K562 (cell line): ENCODE data around the gene CHSY1. TPM values are rescaled to one million over a fixed set of nuclear protein-coding genes. Genes with fewer than 3 reads are reported as not detected.

Experiments
- ATAC-seq: fragments of 200-7000 bp; cut with Tn5 transposase; 3 replicates; pipeline ENCODE4 v1.9.1; 2020; ENCODE audit warnings: moderate library complexity
- BruUV-seq: library from RNA; stranded (reverse); fragments of 400-500 nt; replicated peaks from 2 replicates; lab custom pipeline; 2021; lab: Mats Ljungman, UMichigan
- CTCF ChIA-PET: fragments of 300-600 bp; formaldehyde crosslinking; extraction: SDS; loops from one replicate; lab custom pipeline; 2021; ENCODE audit warnings: low intra/inter-chr PET ratio; lab: Yijun Ruan, JAX
- POLR2A ChIA-PET: fragments of 300-600, 350-650 bp; sonication (Branson Sonifier 250); formaldehyde crosslinking; extraction: SDS; loops from one replicate; lab custom pipeline; 2021; ENCODE audit warnings: antibody characterized with exemption, inconsistent platforms; lab: Yijun Ruan, JAX
- DNase-seq, 4 experiments: peaks; one replicate each; pipeline versions ENCODE4 v3.0.0 to v3.0.0-alpha.2; 2011 to 2018; ENCODE audit warnings: low spot score in 3 of 4, mixed read lengths in 3 of 4; ENCODE audit errors: extremely low read depth in 1 of 4
- FAIRE-seq: peaks from 2 replicates; lab custom pipeline; 2011; peaks lifted over from hg19 to GRCh38; lab: Jason Lieb, UNC
- H2AFZ ChIP-seq: 2 replicates; pipeline ENCODE4 v1.6.0; 2011; ENCODE audit warnings: low read depth, low read length, control low read depth, inconsistent platforms
- H3K27ac ChIP-seq: fragments of 200-600 bp; 3 replicates; pipeline ENCODE4 v1.8.0; 2011; ENCODE audit warnings: low read depth, mild to moderate bottlenecking, control low read depth, inconsistent platforms, low read length, moderate library complexity, mixed read lengths; ENCODE audit errors: extremely low read depth
- H3K27me3 ChIP-seq, 2 experiments: fragments of 300-600 bp in 1 of 2; 2 replicates in 1 of 2; 3 replicates in 1 of 2; pipeline versions ENCODE4 v1.6.0 to v1.8.0; 2011; ENCODE audit warnings: inconsistent platforms in 2 of 2, low read length in 2 of 2, mild to moderate bottlenecking in 1 of 2, mixed read lengths in 1 of 2, moderate library complexity in 1 of 2; ENCODE audit not compliant: control insufficient read depth in 2 of 2, insufficient read depth in 2 of 2
- H3K36me3 ChIP-seq: fragments of 300-600 bp; 3 replicates; pipeline ENCODE4 v1.8.0; 2011; ENCODE audit warnings: mild to moderate bottlenecking, low read length, inconsistent platforms; ENCODE audit not compliant: control insufficient read depth, insufficient read depth
- H3K4me1 ChIP-seq, 2 experiments: fragments of 200-600 bp in 1 of 2; replicated peaks in 1 of 2; 2 replicates in 1 of 2; 3 replicates in 1 of 2; pipeline versions ENCODE4 v1.5.1 to v1.8.0; 2011; ENCODE audit warnings: inconsistent platforms in 2 of 2, low read length in 2 of 2, mild to moderate bottlenecking in 1 of 2, mixed read lengths in 1 of 2, moderate library complexity in 1 of 2; ENCODE audit not compliant: control insufficient read depth in 2 of 2, insufficient read depth in 2 of 2
- H3K4me2 ChIP-seq: 2 replicates; pipeline ENCODE4 v1.6.1; 2011; ENCODE audit warnings: low read length, control low read depth, inconsistent platforms, mixed read lengths; ENCODE audit not compliant: insufficient read depth
- H3K4me3 ChIP-seq: fragments of 200-600 bp; sonication (generic), shearing (Covaris generic); 2 replicates; pipeline ENCODE4 v1.5.1; 2016; ENCODE audit warnings: control low read depth, inconsistent platforms
- H3K79me2 ChIP-seq: fragments of 200-600 bp; 3 replicates; pipeline ENCODE4 v1.8.0; 2011; ENCODE audit warnings: low read length, inconsistent platforms; ENCODE audit not compliant: control insufficient read depth, insufficient read depth
- H3K9ac ChIP-seq, 2 experiments: 2 replicates each; pipeline versions ENCODE4 v1.6.0 to v1.6.1; 2011; ENCODE audit warnings: low read depth in 2 of 2, low read length in 2 of 2, control low read depth in 1 of 2, inconsistent platforms in 1 of 2, mild to moderate bottlenecking in 1 of 2, mixed read lengths in 1 of 2; ENCODE audit not compliant: insufficient read depth in 1 of 2
- H3K9me1 ChIP-seq: one replicate; pipeline ENCODE4 v1.6.0; 2011; ENCODE audit warnings: inconsistent platforms, mild to moderate bottlenecking, low read length, moderate library complexity; ENCODE audit not compliant: control insufficient read depth, insufficient read depth
- H3K9me3 ChIP-seq: replicated peaks from 2 replicates; pipeline ENCODE4 v1.5.1; 2011; ENCODE audit warnings: low read depth, low read length, inconsistent platforms; ENCODE audit not compliant: control insufficient read depth, insufficient read depth
- H4K20me1 ChIP-seq: replicated peaks from 2 replicates; pipeline ENCODE4 v1.6.1; 2011; ENCODE audit warnings: low read length, inconsistent platforms, mixed read lengths; ENCODE audit not compliant: control insufficient read depth, insufficient read depth
- EGR1 ChIP-seq: fragments of 450-650 bp; conservative IDR thresholded peaks from 2 replicates; pipeline ENCODE4 v1.6.1; 2017; ENCODE audit warnings: mild to moderate bottlenecking
- HSF4 ChIP-seq: fragments of 250-450 bp; sonication (Bioruptor Pico); IDR thresholded peaks from 2 replicates; pipeline ENCODE4 v2.1.2; 2022; ENCODE audit warnings: mild to moderate bottlenecking, moderate library complexity, borderline replicate concordance
- KDM2B ChIP-seq: fragments of 250-450 bp; sonication (Bioruptor Pico); IDR thresholded peaks from 2 replicates; pipeline ENCODE4 v1.8.0; 2021; ENCODE audit warnings: mild to moderate bottlenecking, moderate library complexity
- MECOM ChIP-seq: fragments of 250-450 bp; sonication (Bioruptor Pico); IDR thresholded peaks from 2 replicates; pipeline ENCODE4 v1.8.0; 2022; ENCODE audit warnings: inconsistent platforms
- WGBS: fragments of 100-300 bp; shearing (Covaris generic); methylation state at CpG from one replicate; pipeline ENCODE4 v1.1.6; 2016; ENCODE audit warnings: low coverage, mixed read lengths; ENCODE audit not compliant: insufficient coverage; ENCODE audit errors: missing lambda C conversion rate; 5-methylcytosine and 5-hydroxymethylcytosine counted together
- in situ Hi-C: fragments of 300-500 bp; cut with MboI; formaldehyde crosslinking; loops from 4 replicates; pipeline ENCODE4 v1.15.0; 2018; ENCODE audit warnings: inconsistent platforms, mixed read lengths
- intact Hi-C: fragments of 100-400 bp; cut with micrococcal nuclease; formaldehyde crosslinking; loops from 2 replicates; pipeline ENCODE4 v1.14.2; 2022
- polyA plus RNA-seq, 8 experiments: library from polyadenylated mRNA; depleted of rRNA in 4 of 8; stranded (reverse) in 5 of 8; unstranded in 3 of 8; fragments of >200 nt; fragmentation: Nextera tagmentation in 2 of 8; fragmentation: Illumina TruSeq in 1 of 8; extraction: Ambion mirVana in 2 of 8; extraction: Trizol in 1 of 8; gene quantifications; 2 replicates each; pipeline versions ENCODE4 v1.2.1 to v1.2.3, GENCODE V29; 2011 to 2014; ENCODE audit warnings: inconsistent platforms in 1 of 8, missing spikeins in 1 of 8
- total RNA-seq, 7 experiments: library from RNA; depleted of rRNA in 6 of 7; stranded (reverse); fragments of >200 nt in 6 of 7; fragmentation: Illumina TruSeq in 2 of 7; extraction: Trizol in 2 of 7; gene quantifications; 2 replicates each; pipeline versions ENCODE4 v1.2.1 to v1.2.3, GENCODE V29; 2011 to 2021; ENCODE audit warnings: low replicate concordance in 1 of 7

CHSY1 gene
- total and polyA plus RNA-seq, 9 of the 15 experiments (the other 6 are each of a cell fraction or from before 2014, with no cell fraction given), result 7.0 to 16.4 (median 13.4) TPM

DNA sequence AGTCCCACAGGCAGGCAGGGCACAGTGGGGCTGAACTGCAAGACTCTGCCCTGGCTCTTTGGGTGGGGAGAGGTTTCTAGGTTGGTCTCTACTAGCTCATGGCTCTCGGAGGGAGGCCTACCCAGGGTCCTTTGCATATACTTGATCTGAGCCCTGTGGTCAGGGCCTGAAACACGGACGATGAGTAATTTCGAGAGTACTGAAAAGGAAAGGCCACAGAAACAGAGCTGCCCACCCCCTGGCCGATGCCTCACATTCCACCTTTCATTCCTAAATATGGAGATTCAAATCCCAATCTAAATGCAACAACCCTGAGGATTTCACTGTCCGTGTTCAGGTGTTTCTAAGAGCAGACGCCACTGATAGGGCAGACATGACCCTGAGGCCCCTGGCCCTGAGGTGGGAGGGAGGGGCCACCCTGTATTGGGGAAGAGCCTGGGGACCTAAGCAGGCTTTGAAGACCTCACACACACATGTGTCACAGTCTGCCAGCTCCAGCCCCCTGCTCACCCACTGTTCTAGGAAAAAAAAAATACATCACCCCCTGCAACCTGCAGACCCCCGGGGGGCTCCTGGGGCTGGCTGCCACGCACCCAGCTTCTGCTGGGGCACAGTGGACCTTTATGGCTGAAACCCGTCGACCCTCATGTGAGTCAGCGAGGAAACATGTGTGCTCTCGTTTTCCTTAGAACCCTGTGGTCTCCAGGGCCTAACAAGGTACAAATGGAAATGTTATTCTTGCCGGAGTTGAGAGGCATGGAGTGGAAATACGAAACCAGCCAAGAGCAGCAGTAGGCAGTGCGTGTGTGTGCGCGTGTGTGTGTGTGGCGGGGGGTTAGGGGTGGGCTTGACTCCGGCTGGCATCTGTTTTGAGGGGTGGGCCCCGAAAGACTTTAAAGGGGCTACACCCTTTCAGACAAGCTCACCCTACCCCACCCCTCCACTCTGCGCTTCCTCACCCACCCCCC, 112.7 kb downstream of the CHSY1 start:
- Histone ChIP-seq H3K79me2 (no peaks in the 10 kb centered on the region), H3K4me3 (no peak overlapping the region), H3K27me3 (no peaks in the 10 kb centered on the region; a peak in 1 of 5 replicates), H3K4me2 (no peak overlapping the region), H3K9ac (no peak overlapping the region), H3K4me1 (peaks cover 17 to 18% of the 10 kb centered on the region in 2 experiments; a peak in 4 of 5 replicates), H3K9me1 (no peaks in the 10 kb centered on the region), H2AFZ (no peak overlapping the region), H3K36me3 (no peaks in the 10 kb centered on the region), H3K9me3 (peaks cover 3% of the 10 kb centered on the region; the same call in 1 of the 2 replicates), H4K20me1 (peaks cover 3% of the 10 kb centered on the region; the same call in 1 of the 2 replicates), H3K27ac (no peak overlapping the region)
- in situ Hi-C loops, result no loop called here
- 36% methylated on average over 15 of the region's 22 CpGs for WGBS
- no peak for ATAC-seq
- no peak for FAIRE-seq
- ChIA-PET POLR2A (interaction anchor here (0.6 to 1.1 kb wide), 4 partner anchors 9 to 131 kb away, joined by 3 to 6 read pairs (median 3); no protein-coding TSS in a partner anchor), CTCF (no interaction called here)
- intact Hi-C loops, result no loop called here
- no peak for TF ChIP-seq EGR1
- TF ChIP-seq HSF4 (CRISPR knock-in tag), result no peak
- TF ChIP-seq KDM2B (CRISPR knock-in tag), result no peak
- TF ChIP-seq MECOM, result no peak
- no TSS peak for BruUV-seq
- no peak for DNase-seq
